A673 (cell line): Measurements from ENCODE around the gene SH3RF3. TPM values are rescaled to one million over a fixed set of nuclear protein-coding genes. Genes with fewer than 3 reads are reported as not detected.

ENCODE experiments used
- BruUV-seq: library from RNA; stranded (reverse); fragments of 400-500 nt; replicated peaks from 2 replicates; lab custom pipeline; 2021; lab: Mats Ljungman, UMichigan
- CTCF ChIA-PET: fragments of 300-600 bp; sonication (Branson Sonifier 250); formaldehyde crosslinking; loops from one replicate; lab custom pipeline; 2022; ENCODE audit warnings: antibody characterized with exemption; lab: Charles Lee
- POLR2A ChIA-PET: fragments of 300-600 bp; sonication (Branson Sonifier 250); formaldehyde crosslinking; loops from one replicate; lab custom pipeline; 2022; ENCODE audit warnings: antibody characterized with exemption; ENCODE audit not compliant: low non-redundant PET; lab: Charles Lee
- DNase-seq: peaks from one replicate; pipeline ENCODE4 v3.0.0-alpha.2; 2015; ENCODE audit warnings: low spot score
- H3K27ac ChIP-seq: fragments of 200-600 bp; sonication (generic); 2 replicates; pipeline ENCODE4 v1.5.1; 2016; ENCODE audit warnings: mixed run types, low read depth, mild to moderate bottlenecking, mixed read lengths, antibody characterized with exemption, low read length; ENCODE audit not compliant: poor library complexity, severe bottlenecking
- H3K27me3 ChIP-seq: fragments of 200-600 bp; sonication (generic); replicated peaks from 2 replicates; pipeline ENCODE4 v1.6.1; 2017; ENCODE audit warnings: mixed run types, low read depth, mild to moderate bottlenecking, mixed read lengths, antibody characterized with exemption, low read length; ENCODE audit not compliant: insufficient read depth, poor library complexity
- H3K36me3 ChIP-seq: fragments of 200-600 bp; sonication (generic); 2 replicates; pipeline ENCODE4 v1.6.1; 2016; ENCODE audit warnings: mixed run types, mild to moderate bottlenecking, mixed read lengths, antibody characterized with exemption, low read length; ENCODE audit not compliant: insufficient read depth, poor library complexity, severe bottlenecking
- H3K4me1 ChIP-seq: fragments of 200-600 bp; sonication (generic); 2 replicates; pipeline ENCODE4 v1.6.1; 2017; ENCODE audit warnings: mixed run types, mild to moderate bottlenecking, mixed read lengths, antibody characterized with exemption, low read length; ENCODE audit not compliant: insufficient read depth, poor library complexity, severe bottlenecking
- H3K4me3 ChIP-seq: fragments of 200-600 bp; sonication (generic); 2 replicates; pipeline ENCODE4 v1.5.1; 2016; ENCODE audit warnings: low read depth, mixed run types, mild to moderate bottlenecking, mixed read lengths, low read length; ENCODE audit not compliant: poor library complexity, severe bottlenecking
- H3K9me3 ChIP-seq: fragments of 200-600 bp; sonication (generic); 2 replicates; pipeline ENCODE4 v1.6.1; 2016; ENCODE audit warnings: mixed run types, low read depth, mild to moderate bottlenecking, mixed read lengths, antibody characterized with exemption, low read length; ENCODE audit not compliant: poor library complexity, severe bottlenecking
- CTCF ChIP-seq: fragments of 300-800, 200-600 bp; sonication (generic); conservative IDR thresholded peaks from 2 replicates; pipeline ENCODE4 v1.5.1; 2017; ENCODE audit warnings: low read depth, mild to moderate bottlenecking, antibody characterized with exemption, low read length, moderate library complexity, mixed read lengths
- EZH2 ChIP-seq: fragments of 200-600 bp; sonication (generic); IDR thresholded peaks from 2 replicates; pipeline ENCODE4 v1.6.1; 2017; ENCODE audit warnings: borderline replicate concordance, low read depth, mild to moderate bottlenecking, mixed read lengths, antibody characterized with exemption, low read length; ENCODE audit not compliant: poor library complexity, severe bottlenecking
- intact Hi-C: fragments of 100-400 bp; cut with micrococcal nuclease; formaldehyde crosslinking; loops from one replicate; pipeline ENCODE4 v1.10.0; 2022; ENCODE audit not compliant: unreplicated experiment
- total RNA-seq: library from RNA; stranded (reverse); gene quantifications from 2 replicates; pipeline ENCODE4 v1.2.3, GENCODE V29; 2021

The SH3RF3 gene
- total RNA-seq, 1 experiment from 2014 or later: 0.15 TPM

- intact Hi-C loops: no loop called here
- CTCF ChIA-PET: no interaction called here
Measured at GRCh38 chr2:109352056-109352897, 223.3 kb downstream of the SH3RF3 start.

GRCh38 chr2:109352898-109353689 is 224.1 kb downstream of the SH3RF3 start:
- no TSS peak for BruUV-seq
- H3K27ac ChIP-seq: no peak overlapping the region
- ChIA-PET CTCF (no interaction called here), POLR2A (interaction anchor here (0.6 kb wide), 1 partner anchor 152 kb away, joined by 3 read pairs; no protein-coding TSS in a partner anchor)
- TF ChIP-seq EZH2: no peak
- TF ChIP-seq CTCF: no peak
- no peaks in the 10 kb centered on the region for H3K36me3 ChIP-seq
- DNase-seq: no peak
- H3K27me3 ChIP-seq: no peaks in the 10 kb centered on the region
- no peak overlapping the region for H3K4me3 ChIP-seq
- H3K9me3 ChIP-seq: no peaks in the 10 kb centered on the region
- intact Hi-C loops: no loop called here
- no peaks in the 10 kb centered on the region for H3K4me1 ChIP-seq

More at GRCh38 chr2:109352056-109352897, 223.3 kb downstream of the SH3RF3 start:
- Histone ChIP-seq H3K4me3 (no peak overlapping the region), H3K4me1 (no peaks in the 10 kb centered on the region), H3K27ac (no peak overlapping the region), H3K36me3 (no peaks in the 10 kb centered on the region), H3K9me3 (no peaks in the 10 kb centered on the region), H3K27me3 (no peaks in the 10 kb centered on the region)
- DNase-seq: no peak
- POLR2A ChIA-PET: interaction anchor here (0.6 kb wide), 1 partner anchor 151 kb away, joined by 3 read pairs; no protein-coding TSS in a partner anchor
- BruUV-seq: no TSS peak
- no peak for TF ChIP-seq CTCF
- no peak for TF ChIP-seq EZH2

- H3K9me3 ChIP-seq: no peaks in the 10 kb centered on the region
- TF ChIP-seq EZH2 (no peak), CTCF (no peak)
- no TSS peak for BruUV-seq
- no peak for DNase-seq
- no peak overlapping the region for H3K4me3 ChIP-seq
- no peaks in the 10 kb centered on the region for H3K4me1 ChIP-seq
- CTCF ChIA-PET: no interaction called here
- POLR2A ChIA-PET: no interaction called here
- intact Hi-C loops: no loop called here
- no peaks in the 10 kb centered on the region for H3K36me3 ChIP-seq
- H3K27me3 ChIP-seq: no peaks in the 10 kb centered on the region
- H3K27ac ChIP-seq: no peak overlapping the region
Measured at GRCh38 chr2:109353806-109354745, 225.1 kb downstream of the SH3RF3 start.
